ENCODE data around the gene HEPHL1. TPM values are rescaled to one million over a fixed set of nuclear protein-coding genes. Genes with fewer than 3 reads are reported as not detected.

HEPHL1 gene
- total RNA-seq, 1 donor from 2014 or later: 0.26 TPM

- H3K36me3 ChIP-seq (ENCODE audit: control insufficient read depth, insufficient read depth, low read length): no peaks in the 10 kb centered on the region
- no peak overlapping the region for H3K4me3 ChIP-seq (ENCODE audit: low read depth, low read length)
- H3K27me3 ChIP-seq (ENCODE audit: control insufficient read depth, insufficient read depth, low read length): no peaks in the 10 kb centered on the region
- peak; percentile 7 for FAIRE-seq
- DNase-seq (ENCODE audit: low read depth): peak; percentile 8
- no peak for TF ChIP-seq CTCF (IDR thresholded peaks at IDR 0.05; ENCODE audit: insufficient read depth, low read length, severe bottlenecking)
Measured at GRCh38 chr11:94091091-94091490, 69.9 kb downstream of the HEPHL1 start.

- no peak for FAIRE-seq
- H3K4me3 ChIP-seq (ENCODE audit: low read depth, low read length): no peak overlapping the region
- DNase-seq (ENCODE audit: low read depth): peak; percentile 88
- H3K36me3 ChIP-seq (ENCODE audit: control insufficient read depth, insufficient read depth, low read length): no peaks in the 10 kb centered on the region
- H3K27me3 ChIP-seq (ENCODE audit: control insufficient read depth, insufficient read depth, low read length): no peaks in the 10 kb centered on the region
- no peak for TF ChIP-seq CTCF (IDR thresholded peaks at IDR 0.05; ENCODE audit: insufficient read depth, low read length, severe bottlenecking)
Measured at GRCh38 chr11:94100253-94100652, 79.1 kb downstream of the HEPHL1 start.

- H3K36me3 ChIP-seq (ENCODE audit: control insufficient read depth, insufficient read depth, low read length): no peaks in the 10 kb centered on the region
- H3K4me3 ChIP-seq (ENCODE audit: low read depth, low read length): no peak overlapping the region
- DNase-seq (ENCODE audit: low read depth) (no peak), FAIRE-seq (no peak)
- no peak for TF ChIP-seq CTCF (IDR thresholded peaks at IDR 0.05; ENCODE audit: insufficient read depth, low read length, severe bottlenecking)
- H3K27me3 ChIP-seq (ENCODE audit: control insufficient read depth, insufficient read depth, low read length): no peaks in the 10 kb centered on the region
Measured at GRCh38 chr11:94103471-94103870, 82.3 kb downstream of the HEPHL1 start.

- H3K4me3 ChIP-seq (ENCODE audit: low read depth, low read length): no peak overlapping the region
- no peaks in the 10 kb centered on the region for H3K27me3 ChIP-seq (ENCODE audit: control insufficient read depth, insufficient read depth, low read length)
- DNase-seq (ENCODE audit: low read depth): peak; percentile 85
- no peaks in the 10 kb centered on the region for H3K36me3 ChIP-seq (ENCODE audit: control insufficient read depth, insufficient read depth, low read length)
- FAIRE-seq: no peak
- TF ChIP-seq CTCF (IDR thresholded peaks at IDR 0.05; ENCODE audit: insufficient read depth, low read length, severe bottlenecking): no peak
Measured at GRCh38 chr11:94104734-94105133, 83.6 kb downstream of the HEPHL1 start.

GRCh38 chr11:94106716-94107115 lies 85.6 kb downstream of the HEPHL1 start:
- TF ChIP-seq CTCF (IDR thresholded peaks at IDR 0.05; ENCODE audit: insufficient read depth, low read length, severe bottlenecking): no peak
- H3K36me3 ChIP-seq (ENCODE audit: control insufficient read depth, insufficient read depth, low read length): no peaks in the 10 kb centered on the region
- no peak for FAIRE-seq
- DNase-seq (ENCODE audit: low read depth): no peak
- no peaks in the 10 kb centered on the region for H3K27me3 ChIP-seq (ENCODE audit: control insufficient read depth, insufficient read depth, low read length)
- H3K4me3 ChIP-seq (ENCODE audit: low read depth, low read length): no peak overlapping the region

GRCh38 chr11:94107363-94107762 lies 86.2 kb downstream of the HEPHL1 start:
- FAIRE-seq: no peak
- TF ChIP-seq CTCF (IDR thresholded peaks at IDR 0.05; ENCODE audit: insufficient read depth, low read length, severe bottlenecking): peak; percentile 6
- DNase-seq (ENCODE audit: low read depth): no peak
- H3K27me3 ChIP-seq (ENCODE audit: control insufficient read depth, insufficient read depth, low read length): no peaks in the 10 kb centered on the region
- no peak overlapping the region for H3K4me3 ChIP-seq (ENCODE audit: low read depth, low read length)
- H3K36me3 ChIP-seq (ENCODE audit: control insufficient read depth, insufficient read depth, low read length): no peaks in the 10 kb centered on the region

All from bronchial epithelial cell (primary cell).